WERI-Rb-1 (cell line): ENCODE measurements around the gene TIMELESS.
A peak's percentile ranks its signal among the peaks of the same experiment; 100 is the strongest.

Source experiments
- DNase-seq: peaks from one replicate; pipeline ENCODE4 v3.0.0-alpha.2; 2020
- H3K27ac ChIP-seq: fragments of 250-450 bp; sonication (Bioruptor Pico); 2 replicates; pipeline ENCODE4 v1.5.1; 2020; ENCODE audit warnings: mild to moderate bottlenecking, moderate library complexity
- H3K27me3 ChIP-seq: fragments of 250-450 bp; sonication (Bioruptor Pico); 2 replicates; pipeline ENCODE4 v1.5.1; 2021; ENCODE audit warnings: mild to moderate bottlenecking, low read depth, moderate library complexity; ENCODE audit not compliant: insufficient read depth, severe bottlenecking
- H3K36me3 ChIP-seq: fragments of 250-450 bp; sonication (Bioruptor Pico); 2 replicates; pipeline ENCODE4 v1.5.1; 2020; ENCODE audit warnings: mild to moderate bottlenecking, moderate library complexity
- H3K4me3 ChIP-seq: 2 replicates; pipeline ENCODE4 v1.5.1; 2011; ENCODE audit warnings: low read depth, mild to moderate bottlenecking, control low read depth, low read length
- H3K9me3 ChIP-seq: fragments of 250-450 bp; sonication (Bioruptor Pico); 2 replicates; pipeline ENCODE4 v1.5.1; 2021; ENCODE audit warnings: mild to moderate bottlenecking, moderate library complexity; ENCODE audit not compliant: severe bottlenecking
- CTCF ChIP-seq: IDR thresholded peaks from 2 replicates; pipeline ENCODE4 v1.5.1; 2011; ENCODE audit warnings: low read depth, mild to moderate bottlenecking, control low read depth, inconsistent platforms, low read length

TIMELESS gene

GRCh38 chr12:56468216-56469006 is 19.2 kb upstream of the TIMELESS start, which contains the start of gene SPRYD4:
Gene SPRYD4, plus strand, starts transcription at chr12:56468578. Its CDS starts 14 bp downstream, at chr12:56468592.
- Histone ChIP-seq H3K27ac (peak within 1 kb of the TSS; percentile 90), H3K36me3 (peaks cover 34% of the 10 kb centered on the region), H3K4me3 (peak within 1 kb of the TSS; percentile 96), H3K27me3 (no peaks in the 10 kb centered on the region), H3K9me3 (no peaks in the 10 kb centered on the region)
- TF ChIP-seq CTCF: peak; percentile 47
- DNase-seq: peak; percentile 93

DNA sequence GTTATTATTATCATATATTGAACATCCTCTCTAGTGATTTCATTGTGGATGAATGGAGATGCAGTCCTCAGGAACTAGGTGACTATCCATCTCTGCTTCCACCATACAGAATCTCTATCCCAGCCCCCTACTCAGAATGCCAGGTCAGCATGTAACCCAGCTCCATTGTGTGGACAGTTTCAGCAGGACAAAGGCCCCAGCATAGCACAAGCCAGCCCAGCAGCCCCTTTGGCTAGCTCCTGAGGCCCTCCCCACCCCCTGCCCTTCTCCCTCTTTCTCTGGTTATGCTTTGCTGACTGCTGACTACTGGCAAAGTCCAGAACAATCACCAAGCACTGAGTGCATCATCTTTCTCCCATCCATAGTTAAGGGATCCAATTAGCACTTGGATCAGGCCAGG is 13.3 kb upstream of the TIMELESS start:
- Histone ChIP-seq H3K27me3 (no peaks in the 10 kb centered on the region), H3K4me3 (no peak overlapping the region), H3K36me3 (no peaks in the 10 kb centered on the region), H3K27ac (no peak overlapping the region), H3K9me3 (no peaks in the 10 kb centered on the region)
- no peak for TF ChIP-seq CTCF
- no peak for DNase-seq

DNA sequence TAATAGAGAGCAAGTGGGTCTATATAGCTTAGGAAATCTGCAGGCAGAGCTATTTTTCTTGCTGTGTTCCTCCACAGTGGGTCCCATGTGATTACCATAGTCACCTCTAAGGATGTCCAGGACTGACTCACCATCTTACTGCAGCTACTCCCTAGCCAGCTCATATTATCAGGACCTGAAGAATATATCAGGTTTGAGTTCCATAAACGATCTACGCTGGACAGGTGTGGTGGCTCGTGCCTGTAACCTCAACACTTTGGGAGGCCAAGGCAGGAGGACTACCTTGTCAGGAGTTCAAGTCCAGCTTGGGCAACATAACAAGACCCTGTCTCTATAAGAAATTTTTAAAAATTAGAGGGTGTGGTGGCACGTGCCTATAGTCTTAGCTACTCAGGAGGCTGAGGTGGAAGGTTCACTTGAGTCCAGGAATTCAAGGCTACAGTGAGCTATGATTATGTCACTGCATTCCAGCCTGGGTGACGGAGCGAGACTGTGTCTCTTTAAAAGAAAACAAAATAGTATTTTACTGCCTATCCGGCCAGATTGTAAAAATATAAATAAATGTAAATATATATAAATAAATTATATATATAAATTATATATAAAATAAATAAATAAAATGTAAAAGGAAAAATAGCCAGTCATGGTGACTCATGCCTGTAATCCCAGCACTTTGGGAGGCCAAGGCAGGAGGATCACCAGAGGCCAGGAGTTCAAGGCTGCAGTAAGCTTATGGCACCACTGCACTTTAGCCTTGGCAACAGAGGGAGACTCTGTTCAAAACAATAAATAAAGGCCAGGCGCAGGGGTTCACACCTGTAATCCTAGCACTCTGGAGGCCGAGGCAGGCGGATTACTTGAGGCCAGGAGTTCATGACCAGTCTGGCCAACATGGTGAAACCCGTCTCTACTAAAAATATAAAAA is 12.3 kb upstream of the TIMELESS start:
- no peaks in the 10 kb centered on the region for H3K36me3 ChIP-seq
- H3K9me3 ChIP-seq: no peaks in the 10 kb centered on the region
- no peak for DNase-seq
- no peak overlapping the region for H3K27ac ChIP-seq
- TF ChIP-seq CTCF: no peak
- no peaks in the 10 kb centered on the region for H3K27me3 ChIP-seq
- H3K4me3 ChIP-seq: no peak overlapping the region

DNA sequence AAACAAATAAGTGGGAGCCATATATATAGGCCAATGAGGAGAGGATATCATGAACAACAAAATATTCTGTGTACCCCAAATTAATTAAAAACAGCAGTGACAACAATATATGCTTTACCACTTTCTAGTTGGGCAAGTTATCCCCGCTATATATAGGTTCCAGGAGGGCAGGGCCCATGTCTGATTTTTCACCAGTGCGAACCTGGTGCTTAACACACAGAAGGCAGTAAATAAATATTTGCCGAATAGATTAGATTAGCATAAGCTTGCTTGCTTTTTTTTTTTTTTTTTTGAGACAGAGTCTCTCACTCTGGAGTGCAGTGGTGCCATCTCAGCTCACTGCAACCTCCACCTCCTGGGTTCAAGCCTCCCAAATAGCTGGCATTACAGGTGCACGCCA is 8.6 kb upstream of the TIMELESS start:
- no peak overlapping the region for H3K27ac ChIP-seq
- no peak for DNase-seq
- H3K9me3 ChIP-seq: no peaks in the 10 kb centered on the region
- TF ChIP-seq CTCF: no peak
- no peaks in the 10 kb centered on the region for H3K27me3 ChIP-seq
- no peaks in the 10 kb centered on the region for H3K36me3 ChIP-seq
- H3K4me3 ChIP-seq: no peak overlapping the region

GRCh38 chr12:56454557-56454956 is 5.3 kb upstream of the TIMELESS start, which contains the start of gene MIP:
Gene MIP, minus strand, starts transcription at chr12:56454657. Its CDS starts 44 bp downstream, at chr12:56454613.
- Histone ChIP-seq H3K4me3 (no peak within 1 kb of the TSS), H3K36me3 (no peaks in the 10 kb centered on the region), H3K27ac (peak within 1 kb of the TSS; percentile 36), H3K27me3 (no peaks in the 10 kb centered on the region), H3K9me3 (no peaks in the 10 kb centered on the region)
- no peak for DNase-seq
- TF ChIP-seq CTCF: no peak
